ENCODE measurements around the gene APBA2. TPM values are rescaled to one million over a fixed set of nuclear protein-coding genes. Genes with fewer than 3 reads are reported as not detected.

APBA2 gene
- 9.2 and 11.7 TPM in 2 replicates for total RNA-seq

DNA sequence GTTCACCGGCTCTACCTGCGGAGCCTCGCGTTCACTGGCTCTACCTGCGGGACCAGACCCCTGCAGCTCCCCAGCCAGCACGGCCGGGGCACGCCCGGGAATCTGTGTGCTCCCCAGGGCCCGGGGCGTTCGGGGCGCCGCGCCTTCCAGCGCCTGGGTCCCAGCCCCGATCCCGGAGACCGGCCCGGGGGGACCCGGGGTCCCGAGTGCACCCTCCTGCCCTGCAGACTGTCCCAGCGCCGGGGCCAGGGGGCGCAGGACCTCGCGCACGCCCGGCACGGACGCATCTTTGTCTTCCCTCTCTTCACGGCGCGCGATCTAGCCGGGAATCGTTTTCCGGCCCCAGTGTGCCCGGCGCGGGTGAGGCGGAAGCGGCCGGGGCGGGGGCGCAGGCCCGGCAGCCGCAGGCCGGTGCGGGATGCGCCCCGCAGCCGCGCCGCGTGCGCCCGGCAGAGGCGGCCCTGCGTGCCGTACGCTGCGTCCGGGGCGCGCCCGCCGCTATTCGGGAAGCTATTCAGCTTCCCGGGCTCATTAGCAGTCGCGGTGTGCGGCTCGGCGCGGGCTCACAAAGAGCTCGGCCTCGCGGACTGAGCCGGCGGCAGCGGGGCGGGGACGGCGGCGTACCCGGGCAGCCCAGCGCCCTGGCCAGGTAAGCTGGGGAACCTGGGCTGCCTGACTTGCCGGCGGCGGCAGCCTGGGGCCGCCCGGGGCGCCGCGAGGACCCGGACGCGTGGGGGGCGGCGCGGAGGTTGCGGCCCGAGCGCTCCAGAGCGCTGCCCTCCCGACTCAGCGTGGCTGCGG, at the start of gene APBA2:
TSS of gene APBA2 (plus strand) at position 345 of the 801 bp plus-strand sequence. CDS start 167,911 bp downstream, outside the sequence.

DNA sequence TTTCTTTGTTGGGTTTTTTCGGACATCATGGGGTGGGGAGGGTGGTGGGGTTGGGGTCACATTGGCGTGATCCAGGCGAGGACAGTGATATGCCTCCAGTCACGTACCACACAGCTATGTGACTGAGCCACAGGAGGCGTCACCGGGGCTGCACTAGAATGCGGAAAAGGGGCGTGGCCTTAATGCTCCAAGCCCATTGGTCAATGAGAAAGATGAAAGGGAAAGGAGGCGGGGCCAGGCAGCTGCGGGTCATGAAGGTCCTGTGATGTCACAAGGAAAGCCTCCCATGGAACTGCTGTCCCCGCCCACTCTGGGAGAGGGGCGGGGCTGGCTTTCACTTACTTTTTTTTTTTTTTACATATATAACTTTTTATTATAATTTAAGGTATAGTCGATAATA, 37.3 kb upstream of the APBA2 start, which contains the start of gene GOLGA6L7:
TSS of gene GOLGA6L7 (minus strand) at position 124 of the 400 bp plus-strand sequence. CDS start at position 29, 95 bp downstream.

Other genes with a start within 250 kb of the APBA2 start
- 0.09 and 1.8 TPM in 2 replicates for gene GOLGA8M, start 173.6 kb upstream of the APBA2 start, total RNA-seq
- not detected in 2 replicates for gene GOLGA6L7, start 37.3 kb upstream of the APBA2 start, total RNA-seq

Data from pericardium fibroblast (primary cell).